Measurements from ENCODE around the gene NHSL2. TPM values are rescaled to one million over a fixed set of nuclear protein-coding genes. Genes with fewer than 3 reads are reported as not detected.

The NHSL2 gene
- total and polyA plus RNA-seq, 2 experiments from 2014 or later: 4.7 to 9.5 TPM

DNA sequence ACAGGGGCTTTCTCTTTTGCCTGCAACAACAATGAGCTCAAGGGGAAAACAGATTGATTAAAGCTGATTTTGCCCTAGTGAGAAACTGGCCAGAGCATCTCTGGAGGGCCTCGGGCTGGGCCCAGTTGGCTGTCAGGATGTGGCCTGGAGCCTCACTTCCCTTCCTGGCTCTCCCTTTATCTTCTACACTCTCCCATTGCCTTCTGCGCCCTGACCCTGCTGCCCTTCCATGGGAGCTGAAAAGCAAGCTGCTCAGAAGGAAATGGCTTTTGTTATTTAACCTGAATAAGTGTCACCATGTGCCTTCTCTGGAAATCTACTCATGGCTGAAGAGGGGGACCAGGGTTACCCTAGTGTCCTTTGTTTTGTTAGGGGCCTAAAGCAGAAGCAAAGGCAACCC is 43.8 kb downstream of the NHSL2 start:
- no peaks in the 10 kb centered on the region for H3K27me3 ChIP-seq (ENCODE audit: insufficient read depth)
- 0 out of 2 replicates have a peak overlapping the region, but pooled peaks have one; percentile 14 for H3K4me2 ChIP-seq
- H3K27ac ChIP-seq (ENCODE audit: low read depth): peak overlapping the region; percentile 39; the same call in 1 of the 2 replicates
- H3K4me3 ChIP-seq: no peak overlapping the region
- Mint-ChIP-seq H3K27me3 (ENCODE audit: insufficient read depth, low read depth, poor library complexity) (peaks cover 3% of the 10 kb centered on the region), H3K4me3 (no peak overlapping the region), H3K9me3 (no peaks in the 10 kb centered on the region; the same call in 2 of the 3 replicates), H3K4me1 (peaks cover 67% of the 10 kb centered on the region), H3K36me3 (ENCODE audit: low read depth) (peaks cover 3% of the 10 kb centered on the region; the same call in 2 of the 3 replicates), H3K27ac (peak overlapping the region; percentile 56; the same call in 1 of the 2 replicates)
- H4K20me1 ChIP-seq (replicated peaks; ENCODE audit: insufficient read depth): no peaks in the 10 kb centered on the region
- H3K9me2 ChIP-seq (ENCODE audit: insufficient read depth): no peaks in the 10 kb centered on the region
- H3K4me1 ChIP-seq (ENCODE audit: insufficient read depth): peaks cover 46% of the 10 kb centered on the region
- H3K36me3 ChIP-seq (ENCODE audit: insufficient read depth): no peaks in the 10 kb centered on the region
- H2AFZ ChIP-seq: no peak overlapping the region
- ATAC-seq: no peak
- no peak for DNase-seq (ENCODE audit: low spot score)
- H3K79me2 ChIP-seq (replicated peaks; ENCODE audit: insufficient read depth): peaks cover 12% of the 10 kb centered on the region; the same call in 1 of the 2 replicates
- TF ChIP-seq, protein P1, sequence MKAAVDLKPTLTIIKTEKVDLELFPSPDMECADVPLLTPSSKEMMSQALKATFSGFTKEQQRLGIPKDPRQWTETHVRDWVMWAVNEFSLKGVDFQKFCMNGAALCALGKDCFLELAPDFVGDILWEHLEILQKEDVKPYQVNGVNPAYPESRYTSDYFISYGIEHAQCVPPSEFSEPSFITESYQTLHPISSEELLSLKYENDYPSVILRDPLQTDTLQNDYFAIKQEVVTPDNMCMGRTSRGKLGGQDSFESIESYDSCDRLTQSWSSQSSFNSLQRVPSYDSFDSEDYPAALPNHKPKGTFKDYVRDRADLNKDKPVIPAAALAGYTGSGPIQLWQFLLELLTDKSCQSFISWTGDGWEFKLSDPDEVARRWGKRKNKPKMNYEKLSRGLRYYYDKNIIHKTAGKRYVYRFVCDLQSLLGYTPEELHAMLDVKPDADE (IDR thresholded peaks at IDR 0.05): no peak
- TF ChIP-seq, protein P2, sequence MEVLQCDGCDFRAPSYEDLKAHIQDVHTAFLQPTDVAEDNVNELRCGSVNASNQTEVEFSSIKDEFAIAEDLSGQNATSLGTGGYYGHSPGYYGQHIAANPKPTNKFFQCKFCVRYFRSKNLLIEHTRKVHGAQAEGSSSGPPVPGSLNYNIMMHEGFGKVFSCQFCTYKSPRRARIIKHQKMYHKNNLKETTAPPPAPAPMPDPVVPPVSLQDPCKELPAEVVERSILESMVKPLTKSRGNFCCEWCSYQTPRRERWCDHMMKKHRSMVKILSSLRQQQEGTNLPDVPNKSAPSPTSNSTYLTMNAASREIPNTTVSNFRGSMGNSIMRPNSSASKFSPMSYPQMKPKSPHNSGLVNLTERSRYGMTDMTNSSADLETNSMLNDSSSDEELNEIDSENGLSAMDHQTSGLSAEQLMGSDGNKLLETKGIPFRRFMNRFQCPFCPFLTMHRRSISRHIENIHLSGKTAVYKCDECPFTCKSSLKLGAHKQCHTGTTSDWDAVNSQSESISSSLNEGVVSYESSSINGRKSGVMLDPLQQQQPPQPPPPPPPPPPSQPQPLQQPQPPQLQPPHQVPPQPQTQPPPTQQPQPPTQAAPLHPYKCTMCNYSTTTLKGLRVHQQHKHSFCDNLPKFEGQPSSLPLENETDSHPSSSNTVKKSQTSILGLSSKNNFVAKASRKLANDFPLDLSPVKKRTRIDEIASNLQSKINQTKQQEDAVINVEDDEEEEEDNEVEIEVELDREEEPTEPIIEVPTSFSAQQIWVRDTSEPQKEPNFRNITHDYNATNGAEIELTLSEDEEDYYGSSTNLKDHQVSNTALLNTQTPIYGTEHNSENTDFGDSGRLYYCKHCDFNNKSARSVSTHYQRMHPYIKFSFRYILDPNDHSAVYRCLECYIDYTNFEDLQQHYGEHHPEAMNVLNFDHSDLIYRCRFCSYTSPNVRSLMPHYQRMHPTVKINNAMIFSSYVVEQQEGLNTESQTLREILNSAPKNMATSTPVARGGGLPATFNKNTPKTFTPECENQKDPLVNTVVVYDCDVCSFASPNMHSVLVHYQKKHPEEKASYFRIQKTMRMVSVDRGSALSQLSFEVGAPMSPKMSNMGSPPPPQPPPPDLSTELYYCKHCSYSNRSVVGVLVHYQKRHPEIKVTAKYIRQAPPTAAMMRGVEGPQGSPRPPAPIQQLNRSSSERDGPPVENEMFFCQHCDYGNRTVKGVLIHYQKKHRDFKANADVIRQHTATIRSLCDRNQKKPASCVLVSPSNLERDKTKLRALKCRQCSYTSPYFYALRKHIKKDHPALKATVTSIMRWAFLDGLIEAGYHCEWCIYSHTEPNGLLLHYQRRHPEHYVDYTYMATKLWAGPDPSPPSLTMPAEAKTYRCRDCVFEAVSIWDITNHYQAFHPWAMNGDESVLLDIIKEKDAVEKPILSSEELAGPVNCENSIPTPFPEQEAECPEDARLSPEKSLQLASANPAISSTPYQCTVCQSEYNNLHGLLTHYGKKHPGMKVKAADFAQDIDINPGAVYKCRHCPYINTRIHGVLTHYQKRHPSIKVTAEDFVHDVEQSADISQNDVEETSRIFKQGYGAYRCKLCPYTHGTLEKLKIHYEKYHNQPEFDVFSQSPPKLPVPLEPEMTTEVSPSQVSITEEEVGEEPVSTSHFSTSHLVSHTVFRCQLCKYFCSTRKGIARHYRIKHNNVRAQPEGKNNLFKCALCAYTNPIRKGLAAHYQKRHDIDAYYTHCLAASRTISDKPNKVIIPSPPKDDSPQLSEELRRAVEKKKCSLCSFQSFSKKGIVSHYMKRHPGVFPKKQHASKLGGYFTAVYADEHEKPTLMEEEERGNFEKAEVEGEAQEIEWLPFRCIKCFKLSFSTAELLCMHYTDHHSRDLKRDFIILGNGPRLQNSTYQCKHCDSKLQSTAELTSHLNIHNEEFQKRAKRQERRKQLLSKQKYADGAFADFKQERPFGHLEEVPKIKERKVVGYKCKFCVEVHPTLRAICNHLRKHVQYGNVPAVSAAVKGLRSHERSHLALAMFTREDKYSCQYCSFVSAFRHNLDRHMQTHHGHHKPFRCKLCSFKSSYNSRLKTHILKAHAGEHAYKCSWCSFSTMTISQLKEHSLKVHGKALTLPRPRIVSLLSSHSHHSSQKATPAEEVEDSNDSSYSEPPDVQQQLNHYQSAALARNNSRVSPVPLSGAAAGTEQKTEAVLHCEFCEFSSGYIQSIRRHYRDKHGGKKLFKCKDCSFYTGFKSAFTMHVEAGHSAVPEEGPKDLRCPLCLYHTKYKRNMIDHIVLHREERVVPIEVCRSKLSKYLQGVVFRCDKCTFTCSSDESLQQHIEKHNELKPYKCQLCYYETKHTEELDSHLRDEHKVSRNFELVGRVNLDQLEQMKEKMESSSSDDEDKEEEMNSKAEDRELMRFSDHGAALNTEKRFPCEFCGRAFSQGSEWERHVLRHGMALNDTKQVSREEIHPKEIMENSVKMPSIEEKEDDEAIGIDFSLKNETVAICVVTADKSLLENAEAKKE (CRISPR knock-in tag; IDR thresholded peaks at IDR 0.05): no peak
- TF ChIP-seq, protein P3, sequence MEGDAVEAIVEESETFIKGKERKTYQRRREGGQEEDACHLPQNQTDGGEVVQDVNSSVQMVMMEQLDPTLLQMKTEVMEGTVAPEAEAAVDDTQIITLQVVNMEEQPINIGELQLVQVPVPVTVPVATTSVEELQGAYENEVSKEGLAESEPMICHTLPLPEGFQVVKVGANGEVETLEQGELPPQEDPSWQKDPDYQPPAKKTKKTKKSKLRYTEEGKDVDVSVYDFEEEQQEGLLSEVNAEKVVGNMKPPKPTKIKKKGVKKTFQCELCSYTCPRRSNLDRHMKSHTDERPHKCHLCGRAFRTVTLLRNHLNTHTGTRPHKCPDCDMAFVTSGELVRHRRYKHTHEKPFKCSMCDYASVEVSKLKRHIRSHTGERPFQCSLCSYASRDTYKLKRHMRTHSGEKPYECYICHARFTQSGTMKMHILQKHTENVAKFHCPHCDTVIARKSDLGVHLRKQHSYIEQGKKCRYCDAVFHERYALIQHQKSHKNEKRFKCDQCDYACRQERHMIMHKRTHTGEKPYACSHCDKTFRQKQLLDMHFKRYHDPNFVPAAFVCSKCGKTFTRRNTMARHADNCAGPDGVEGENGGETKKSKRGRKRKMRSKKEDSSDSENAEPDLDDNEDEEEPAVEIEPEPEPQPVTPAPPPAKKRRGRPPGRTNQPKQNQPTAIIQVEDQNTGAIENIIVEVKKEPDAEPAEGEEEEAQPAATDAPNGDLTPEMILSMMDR (conservative IDR thresholded peaks at IDR 0.05; ENCODE audit: low read depth in 2 of 2): no peak
- no peak for TF ChIP-seq ZNF114 (CRISPR knock-in tag; IDR thresholded peaks at IDR 0.05)
- TF ChIP-seq STAT1 (IDR thresholded peaks at IDR 0.05; ENCODE audit: unreplicated experiment): no peak
- no peak for TF ChIP-seq NANOG (IDR thresholded peaks at IDR 0.05; ENCODE audit: borderline replicate concordance)
- TF ChIP-seq ZNF331 (CRISPR knock-in tag; IDR thresholded peaks at IDR 0.05; ENCODE audit: low read depth): no peak
- TF ChIP-seq EZH2 (IDR thresholded peaks at IDR 0.05; ENCODE audit: low read depth, unreplicated experiment): no peak
- no peak for TF ChIP-seq CREB1 (CRISPR knock-in tag; IDR thresholded peaks at IDR 0.05; ENCODE audit: low read depth)
- TF ChIP-seq, protein P4, sequence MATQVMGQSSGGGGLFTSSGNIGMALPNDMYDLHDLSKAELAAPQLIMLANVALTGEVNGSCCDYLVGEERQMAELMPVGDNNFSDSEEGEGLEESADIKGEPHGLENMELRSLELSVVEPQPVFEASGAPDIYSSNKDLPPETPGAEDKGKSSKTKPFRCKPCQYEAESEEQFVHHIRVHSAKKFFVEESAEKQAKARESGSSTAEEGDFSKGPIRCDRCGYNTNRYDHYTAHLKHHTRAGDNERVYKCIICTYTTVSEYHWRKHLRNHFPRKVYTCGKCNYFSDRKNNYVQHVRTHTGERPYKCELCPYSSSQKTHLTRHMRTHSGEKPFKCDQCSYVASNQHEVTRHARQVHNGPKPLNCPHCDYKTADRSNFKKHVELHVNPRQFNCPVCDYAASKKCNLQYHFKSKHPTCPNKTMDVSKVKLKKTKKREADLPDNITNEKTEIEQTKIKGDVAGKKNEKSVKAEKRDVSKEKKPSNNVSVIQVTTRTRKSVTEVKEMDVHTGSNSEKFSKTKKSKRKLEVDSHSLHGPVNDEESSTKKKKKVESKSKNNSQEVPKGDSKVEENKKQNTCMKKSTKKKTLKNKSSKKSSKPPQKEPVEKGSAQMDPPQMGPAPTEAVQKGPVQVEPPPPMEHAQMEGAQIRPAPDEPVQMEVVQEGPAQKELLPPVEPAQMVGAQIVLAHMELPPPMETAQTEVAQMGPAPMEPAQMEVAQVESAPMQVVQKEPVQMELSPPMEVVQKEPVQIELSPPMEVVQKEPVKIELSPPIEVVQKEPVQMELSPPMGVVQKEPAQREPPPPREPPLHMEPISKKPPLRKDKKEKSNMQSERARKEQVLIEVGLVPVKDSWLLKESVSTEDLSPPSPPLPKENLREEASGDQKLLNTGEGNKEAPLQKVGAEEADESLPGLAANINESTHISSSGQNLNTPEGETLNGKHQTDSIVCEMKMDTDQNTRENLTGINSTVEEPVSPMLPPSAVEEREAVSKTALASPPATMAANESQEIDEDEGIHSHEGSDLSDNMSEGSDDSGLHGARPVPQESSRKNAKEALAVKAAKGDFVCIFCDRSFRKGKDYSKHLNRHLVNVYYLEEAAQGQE (IDR thresholded peaks at IDR 0.05; ENCODE audit: unreplicated experiment): no peak
- no peak for TF ChIP-seq POLR2AphosphoS5 (IDR thresholded peaks at IDR 0.05; ENCODE audit: low read depth)
- no peak for TF ChIP-seq EZH2phosphoT487 (IDR thresholded peaks at IDR 0.05; ENCODE audit: unreplicated experiment)
- TF ChIP-seq JUNB (IDR thresholded peaks at IDR 0.05; ENCODE audit: unreplicated experiment): no peak
- H3F3A ChIP-seq (replicated peaks; ENCODE audit: low read depth): no peaks in the 10 kb centered on the region; the same call in 1 of the 2 replicates

Data from GM23338 (cell line).